OCI-LY7 (cell line): ENCODE results near the gene TIMM22.

Experiments used
- CTCF ChIP-seq: fragments of 200-600 bp; sonication (generic); conservative IDR thresholded peaks from 2 replicates; pipeline ENCODE4 v1.5.1; 2014; ENCODE audit warnings: mild to moderate bottlenecking, antibody characterized with exemption, low read length, moderate library complexity, mixed read lengths
- EZH2phosphoT487 ChIP-seq: fragments of 200-600 bp; sonication (generic); IDR thresholded peaks from 2 replicates; pipeline ENCODE4 v1.6.1; 2018; ENCODE audit warnings: low read depth, borderline replicate concordance, mild to moderate bottlenecking, mixed run types, antibody characterized with exemption, low read length, moderate library complexity, mixed read lengths

- TF ChIP-seq CTCF: no peak
- TF ChIP-seq EZH2phosphoT487: no peak
These were observed 16.8 kb downstream of the TIMM22 start for GRCh38 chr17:1013729-1014090.
